Stimulated activated CD4-positive, alpha-beta T cell treated with anti-CD3 and anti-CD28 coated beads, TNF-alpha, amount 100 ng/mL, for 24 hours (primary cell): Measurements from ENCODE around the gene SMAD7.
"Not testable (repeated sequence)": the region's sequence is repeated elsewhere in the genome, so short reads cannot be mapped to it uniquely, and the experiment has no call there.

Experiments
- DNase-seq, 3 experiments: peaks; one replicate each; pipeline ENCODE4 v3.0.0-alpha.2; 2020; ENCODE audit warnings: low read depth in 3 of 3

Gene SMAD7

DNA sequence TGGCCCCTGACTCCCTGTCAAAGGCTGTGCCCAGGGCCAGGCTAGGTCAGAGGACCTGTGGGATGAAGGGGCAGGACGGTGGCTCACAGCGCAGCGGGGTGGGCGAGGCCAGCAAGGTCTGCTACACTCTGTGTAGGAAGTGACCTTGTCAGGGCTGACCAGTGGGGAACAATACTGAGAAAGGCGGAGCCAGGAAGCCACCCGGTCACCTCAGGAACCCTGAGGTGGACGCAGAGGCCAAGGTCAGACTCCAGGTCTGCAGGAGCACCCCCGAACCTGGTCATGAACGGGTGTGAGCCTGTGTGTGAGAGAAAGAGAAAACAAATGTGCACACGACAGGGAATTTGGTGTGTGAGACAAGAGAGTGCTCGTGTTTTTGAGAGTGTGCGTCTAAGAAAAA lies 72.3 kb downstream of the SMAD7 start:
- no peak for DNase-seq

GRCh38 chr18:48877941-48878340 lies 72.8 kb downstream of the SMAD7 start:
- no peak for DNase-seq

DNA sequence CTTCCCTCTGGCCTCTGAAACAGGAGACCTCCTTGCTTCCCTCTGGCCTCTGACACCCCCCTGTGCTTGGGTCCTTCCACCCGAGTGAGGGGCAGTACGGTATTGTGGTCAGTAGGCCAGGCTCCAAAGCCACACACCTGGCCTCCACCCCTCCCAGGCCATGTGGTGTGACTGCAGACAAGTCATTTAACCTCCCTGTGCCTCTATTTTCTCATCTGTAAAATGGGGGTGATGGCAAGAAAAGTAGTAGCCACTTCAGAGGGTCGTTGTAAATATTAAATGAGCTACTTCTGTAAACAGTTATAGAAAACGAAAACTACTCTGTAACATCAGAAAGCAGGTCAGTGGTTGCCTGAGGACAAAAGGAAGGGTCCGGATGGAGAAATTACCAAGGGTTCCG lies 74.2 kb downstream of the SMAD7 start:
- DNase-seq, result no peak

DNA sequence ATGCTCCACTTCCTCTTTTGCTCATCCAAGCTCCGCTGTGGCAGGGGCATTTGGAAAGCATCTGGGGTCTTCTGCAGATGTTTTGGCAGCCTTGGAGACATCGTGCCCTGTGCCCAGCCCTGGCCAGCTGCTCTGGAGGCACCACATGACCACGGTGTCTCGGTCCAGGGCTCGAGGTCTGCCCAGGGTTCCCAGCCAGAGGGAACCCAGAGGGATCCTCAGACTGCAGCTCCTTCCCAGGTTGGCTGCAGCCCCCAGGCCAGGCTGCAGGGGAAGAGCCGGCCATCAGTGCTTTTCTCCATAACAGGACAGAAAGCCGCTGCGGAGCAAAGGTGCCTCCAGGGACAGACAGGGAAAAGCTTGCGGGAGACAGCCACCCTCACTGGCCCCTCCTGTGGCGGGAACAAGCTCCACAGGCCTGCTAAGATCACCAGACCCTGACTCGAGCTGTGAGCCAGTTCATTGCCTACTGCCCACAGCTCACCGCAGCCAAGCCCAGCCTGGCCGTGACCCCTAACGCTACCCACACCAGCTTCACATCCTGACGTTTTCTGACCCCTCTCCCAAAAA lies 74.7 kb downstream of the SMAD7 start:
- DNase-seq, result no peak

DNA sequence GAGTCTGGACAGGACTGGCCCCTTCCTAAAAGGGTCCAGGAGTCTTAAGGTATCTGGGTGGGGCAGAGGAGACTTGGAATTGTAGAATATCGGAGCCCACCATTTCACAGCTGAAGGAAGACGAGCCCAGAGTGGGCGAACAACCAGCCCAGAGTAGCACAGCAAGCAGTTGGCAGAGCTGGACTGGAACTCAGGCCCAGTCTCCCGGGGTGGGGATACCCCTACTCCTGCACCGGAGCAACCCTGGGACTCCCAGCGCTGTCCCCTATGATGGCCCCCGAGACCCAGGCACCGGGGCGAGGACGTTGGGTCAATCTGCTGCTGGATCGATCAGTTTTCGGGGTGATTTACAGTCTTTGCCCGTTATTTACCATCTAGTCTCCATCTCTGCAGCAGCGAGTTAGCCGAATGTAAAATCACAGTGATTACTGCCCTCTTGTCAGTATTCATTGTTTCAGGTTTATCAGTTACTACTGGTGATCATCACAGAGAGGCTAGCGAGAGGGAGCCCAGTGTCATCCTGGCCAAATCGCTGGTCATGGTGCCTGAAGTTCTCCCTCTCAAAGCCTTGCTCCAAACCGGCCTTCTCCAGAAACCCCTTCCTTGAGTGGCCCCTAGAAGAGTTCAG lies 75.3 kb downstream of the SMAD7 start:
- DNase-seq, result no peak

- DNase-seq, result no peak
Measured at GRCh38 chr18:48874701-48875162, 76.0 kb downstream of the SMAD7 start.

DNA sequence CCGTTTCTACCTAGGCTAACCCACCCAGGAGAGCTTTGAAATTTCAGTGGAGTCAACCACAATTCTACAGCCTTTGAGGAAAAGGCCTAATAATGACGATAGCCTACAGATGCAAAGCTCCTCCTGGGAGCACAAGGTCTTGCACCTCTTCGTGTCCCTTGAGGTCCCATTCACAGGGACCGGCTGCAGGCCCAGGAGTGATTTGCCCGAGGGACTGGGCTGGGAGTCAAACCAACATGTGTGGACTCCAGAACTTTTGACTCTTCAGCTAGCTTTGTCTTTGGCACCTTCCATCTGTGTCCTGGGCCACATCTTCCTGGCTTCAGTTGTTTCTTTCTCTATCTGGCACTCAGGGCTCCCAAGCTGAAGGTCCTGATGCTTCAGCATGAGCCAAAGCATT lies 76.5 kb downstream of the SMAD7 start:
- no peak for DNase-seq

DNA sequence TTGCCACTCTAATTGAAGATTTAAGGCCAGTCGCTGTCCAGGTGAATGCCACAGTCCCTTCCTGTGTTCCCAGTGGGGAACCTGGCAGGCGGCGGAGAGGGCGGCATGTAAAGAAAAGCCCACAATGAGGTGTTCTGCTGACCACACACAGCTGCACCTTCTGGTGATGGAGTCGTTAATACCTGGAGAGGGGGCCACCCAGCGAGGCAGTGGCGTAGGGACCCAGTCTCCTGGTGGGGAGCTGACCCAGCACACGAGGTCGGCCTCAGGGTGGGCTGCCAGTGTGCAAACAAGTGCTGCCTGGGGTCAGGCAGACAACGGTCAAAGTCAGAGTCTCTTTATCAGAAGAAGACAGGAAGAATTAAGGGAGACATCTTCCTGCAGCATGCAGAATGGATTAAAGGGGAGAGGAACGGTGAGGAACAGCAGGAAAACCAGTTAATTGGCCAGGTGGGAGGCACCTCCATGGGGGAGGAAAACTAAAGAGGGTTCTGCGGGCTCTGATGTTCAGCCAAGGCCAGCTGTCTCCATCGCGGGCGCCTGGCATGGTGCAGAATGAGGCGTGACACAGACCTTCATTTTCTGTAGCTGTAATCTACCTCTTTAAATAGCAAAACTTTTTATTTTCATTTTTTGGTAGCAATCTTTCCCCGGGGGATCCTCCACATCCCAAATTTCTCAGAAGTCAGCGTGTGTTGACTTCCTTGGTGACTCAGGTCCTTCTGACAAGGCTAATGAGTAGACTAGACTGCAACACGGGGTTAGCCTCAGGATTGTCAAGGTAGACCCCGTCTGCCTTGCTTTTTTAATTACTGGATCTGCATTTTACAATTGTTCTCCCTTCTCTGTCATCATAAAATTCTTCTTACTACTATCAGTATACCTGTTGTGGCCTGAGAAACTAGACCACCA lies 78.3 kb downstream of the SMAD7 start:
- no peak for DNase-seq

- DNase-seq, result no peak
Measured at GRCh38 chr18:48871391-48872166, 79.2 kb downstream of the SMAD7 start.

DNA sequence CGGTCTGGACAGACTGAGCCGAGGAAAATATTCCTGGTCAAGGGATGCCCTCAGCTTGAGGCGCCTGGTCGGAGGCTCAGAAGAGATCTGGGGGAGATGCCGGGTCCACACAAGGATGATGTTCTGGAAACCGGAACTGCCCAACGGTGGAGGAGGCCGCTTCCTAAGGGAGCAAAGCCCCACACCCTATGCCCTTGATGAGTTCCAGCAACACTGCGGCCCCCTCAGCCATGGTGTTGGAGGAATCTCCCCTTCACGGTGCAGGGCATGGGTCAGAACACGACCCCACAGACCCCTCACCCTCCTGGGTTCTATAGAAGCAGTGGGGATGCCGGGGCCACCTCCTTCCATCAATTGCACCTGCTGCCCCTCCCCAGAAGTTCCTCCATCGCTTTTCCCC lies 79.8 kb downstream of the SMAD7 start:
- DNase-seq, result not testable (repeated sequence)
